Mucosa of descending colon (tissue), 3 donors: Measurements from ENCODE around the gene GNPDA1. TPM values are rescaled to one million over a fixed set of nuclear protein-coding genes. Genes with fewer than 3 reads are reported as not detected.

ENCODE experiments used
- ATAC-seq: fragments of 200-7000 bp; cut with Tn5 transposase; one replicate; pipeline ENCODE4 v1.9.1; 2020; ENCODE audit warnings: mild to moderate bottlenecking, moderate library complexity
- DNase-seq, 3 donors: peaks; one replicate each; pipeline ENCODE4 v3.0.0-alpha.2; 2020
- H3K36me3 ChIP-seq: fragments of 200-600 bp; one replicate; pipeline ENCODE4 v1.8.0; 2021; ENCODE audit warnings: low read depth, mild to moderate bottlenecking
- H3K4me1 ChIP-seq: fragments of 200-600 bp; one replicate; pipeline ENCODE4 v1.8.0; 2021; ENCODE audit warnings: low read depth, mild to moderate bottlenecking
- H3K4me3 ChIP-seq: fragments of 200-600 bp; one replicate; pipeline ENCODE4 v1.8.0; 2021; ENCODE audit warnings: mild to moderate bottlenecking
- H3K9me3 ChIP-seq: fragments of 200-600 bp; one replicate; pipeline ENCODE4 v1.8.0; 2021; ENCODE audit warnings: mild to moderate bottlenecking
- intact Hi-C, 2 donors: fragments of 100-400 bp; cut with DNase I in 1 of 2; cut with micrococcal nuclease in 1 of 2; formaldehyde crosslinking; loops; one replicate each; pipeline versions ENCODE4 v1.11.0 to v1.11.1; 2022; cut with DNase I, micrococcal nuclease
- total RNA-seq, 3 donors: library from RNA; stranded (reverse); fragmentation: NEBNext Ultra II Directional in 2 of 3; extraction: Animal tissue kit (Norgen Biotek cat#: 25700) in 2 of 3; gene quantifications; one replicate each; pipeline versions ENCODE4 v1.2.1 to v1.2.4, GENCODE V29; 2021 to 2023
- TF ChIP-seq, protein P1 (sequence below): fragments of 200-600 bp; IDR thresholded peaks from one replicate; pipeline ENCODE4 v1.8.0; 2022; ENCODE audit warnings: antibody characterized with exemption, mild to moderate bottlenecking
- donor health status: DM: no; HTN: no; CAD: no; lungs with moderate emphysema.
- donor health status: DM: no; HTN: no; CAD: no.
- donor health status: DM: no; HTN: yes; CAD: no.

Gene GNPDA1
- total RNA-seq, 3 donors from 2014 or later: 10.0 to 29.4 (median 25.3) TPM

DNA sequence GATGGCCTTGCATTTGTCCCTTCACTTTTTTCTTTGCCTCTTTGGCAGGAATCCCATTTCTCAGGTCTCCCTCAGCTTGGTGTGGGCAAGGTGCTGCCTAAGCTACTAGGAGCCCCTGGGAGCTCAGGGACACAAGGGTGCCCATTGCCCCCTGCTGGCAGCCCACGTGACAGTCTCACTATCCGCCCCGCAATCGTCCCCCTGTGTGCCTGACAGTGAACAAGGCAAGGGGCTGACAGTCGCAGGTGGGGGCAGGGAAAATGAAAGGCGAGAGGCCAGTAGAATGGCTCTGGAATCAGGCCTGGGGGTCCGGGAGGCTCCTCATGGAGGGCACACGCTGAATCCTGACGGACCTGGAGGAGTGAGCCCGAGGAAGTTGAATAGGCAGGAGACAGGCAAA is 52.8 kb downstream of the GNPDA1 start:
- peak in 1 of 3 donors; percentile 42 for DNase-seq
- TF ChIP-seq, protein P1, sequence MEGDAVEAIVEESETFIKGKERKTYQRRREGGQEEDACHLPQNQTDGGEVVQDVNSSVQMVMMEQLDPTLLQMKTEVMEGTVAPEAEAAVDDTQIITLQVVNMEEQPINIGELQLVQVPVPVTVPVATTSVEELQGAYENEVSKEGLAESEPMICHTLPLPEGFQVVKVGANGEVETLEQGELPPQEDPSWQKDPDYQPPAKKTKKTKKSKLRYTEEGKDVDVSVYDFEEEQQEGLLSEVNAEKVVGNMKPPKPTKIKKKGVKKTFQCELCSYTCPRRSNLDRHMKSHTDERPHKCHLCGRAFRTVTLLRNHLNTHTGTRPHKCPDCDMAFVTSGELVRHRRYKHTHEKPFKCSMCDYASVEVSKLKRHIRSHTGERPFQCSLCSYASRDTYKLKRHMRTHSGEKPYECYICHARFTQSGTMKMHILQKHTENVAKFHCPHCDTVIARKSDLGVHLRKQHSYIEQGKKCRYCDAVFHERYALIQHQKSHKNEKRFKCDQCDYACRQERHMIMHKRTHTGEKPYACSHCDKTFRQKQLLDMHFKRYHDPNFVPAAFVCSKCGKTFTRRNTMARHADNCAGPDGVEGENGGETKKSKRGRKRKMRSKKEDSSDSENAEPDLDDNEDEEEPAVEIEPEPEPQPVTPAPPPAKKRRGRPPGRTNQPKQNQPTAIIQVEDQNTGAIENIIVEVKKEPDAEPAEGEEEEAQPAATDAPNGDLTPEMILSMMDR: no peak

DNA sequence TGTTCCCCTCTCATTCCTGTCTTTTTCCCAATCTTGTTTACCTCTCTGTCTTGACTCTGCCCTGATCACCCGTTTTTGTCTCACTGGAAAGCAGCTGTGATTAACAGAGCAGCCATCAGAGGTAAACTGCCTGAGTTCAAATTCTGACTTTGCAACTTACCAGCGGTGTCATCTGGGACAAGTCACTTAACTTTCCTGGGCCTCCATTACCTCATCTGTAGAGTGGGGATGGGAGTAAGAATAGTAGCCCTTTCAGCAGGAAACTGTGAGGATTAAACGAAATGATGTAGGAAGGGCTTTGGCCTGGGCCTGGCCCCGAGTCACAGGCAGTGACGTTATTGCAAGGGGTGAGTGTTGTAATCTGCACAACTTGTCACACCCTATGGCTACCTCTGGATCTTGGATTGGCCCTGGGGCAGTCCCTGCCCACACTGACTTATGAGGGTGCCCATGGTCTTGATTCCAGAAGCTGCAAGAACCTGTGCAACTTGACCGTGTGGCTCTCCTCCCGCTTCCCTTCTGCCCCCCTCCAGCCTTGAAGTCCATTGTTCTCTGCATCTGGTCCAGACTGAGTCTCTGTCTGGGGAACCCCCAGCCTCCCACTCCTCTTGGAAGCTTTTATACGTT is 54.2 kb downstream of the GNPDA1 start:
- peaks cover 10% of the 10 kb centered on the region for H3K4me1 ChIP-seq

More for the DNA sequence above, 52.8 kb downstream of the GNPDA1 start:
- ATAC-seq: peak; percentile 25
- H3K4me1 ChIP-seq: peaks cover 10% of the 10 kb centered on the region
- no peak overlapping the region for H3K4me3 ChIP-seq
- no peaks in the 10 kb centered on the region for H3K36me3 ChIP-seq
- intact Hi-C loops: no loop called here
- H3K9me3 ChIP-seq: no peaks in the 10 kb centered on the region

DNA sequence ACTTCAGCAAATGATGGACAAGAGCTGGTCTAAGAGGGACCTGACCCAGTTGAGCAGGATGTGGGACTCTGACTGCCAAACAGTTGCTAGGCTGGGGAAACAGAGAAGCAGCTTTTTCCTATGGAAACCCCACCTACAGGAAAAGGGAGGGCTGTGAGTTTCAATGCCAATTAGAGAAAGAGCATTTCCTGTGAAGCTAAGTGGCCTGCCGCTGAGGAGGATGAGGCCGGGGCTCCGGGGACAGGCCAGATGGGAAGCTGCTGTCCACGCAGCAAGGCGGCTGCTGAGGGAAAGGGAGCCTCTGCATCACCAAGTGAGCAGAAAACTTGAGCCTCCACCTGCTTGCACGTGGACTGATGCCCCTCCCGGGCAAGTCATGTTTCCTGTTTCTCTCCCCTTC is 54.7 kb downstream of the GNPDA1 start, which contains the start of gene PCDH12:
Gene PCDH12 (minus strand): TSS at position 90 of the 400 bp plus-strand sequence. CDS start 351 bp downstream, outside the sequence.
- peaks cover 10% of the 10 kb centered on the region for H3K4me1 ChIP-seq
- H3K9me3 ChIP-seq: no peaks in the 10 kb centered on the region
- DNase-seq (no peak), ATAC-seq (no peak)
- intact Hi-C loops: loop anchor here (5.0 kb wide), 2 partner anchors 261 to 266 kb away; no protein-coding TSS in a partner anchor
- H3K36me3 ChIP-seq: no peaks in the 10 kb centered on the region
- H3K4me3 ChIP-seq: no peak within 1 kb of the TSS
- TF ChIP-seq, protein P1: no peak

More for the DNA sequence above, 54.2 kb downstream of the GNPDA1 start:
- TF ChIP-seq, protein P1: no peak
- Histone ChIP-seq H3K9me3 (no peaks in the 10 kb centered on the region), H3K4me3 (no peak overlapping the region), H3K36me3 (no peaks in the 10 kb centered on the region)
- no peak for DNase-seq
- intact Hi-C loops: loop anchor here (5.0 kb wide), 2 partner anchors 261 to 266 kb away; no protein-coding TSS in a partner anchor
- peak; percentile 44 for ATAC-seq

DNA sequence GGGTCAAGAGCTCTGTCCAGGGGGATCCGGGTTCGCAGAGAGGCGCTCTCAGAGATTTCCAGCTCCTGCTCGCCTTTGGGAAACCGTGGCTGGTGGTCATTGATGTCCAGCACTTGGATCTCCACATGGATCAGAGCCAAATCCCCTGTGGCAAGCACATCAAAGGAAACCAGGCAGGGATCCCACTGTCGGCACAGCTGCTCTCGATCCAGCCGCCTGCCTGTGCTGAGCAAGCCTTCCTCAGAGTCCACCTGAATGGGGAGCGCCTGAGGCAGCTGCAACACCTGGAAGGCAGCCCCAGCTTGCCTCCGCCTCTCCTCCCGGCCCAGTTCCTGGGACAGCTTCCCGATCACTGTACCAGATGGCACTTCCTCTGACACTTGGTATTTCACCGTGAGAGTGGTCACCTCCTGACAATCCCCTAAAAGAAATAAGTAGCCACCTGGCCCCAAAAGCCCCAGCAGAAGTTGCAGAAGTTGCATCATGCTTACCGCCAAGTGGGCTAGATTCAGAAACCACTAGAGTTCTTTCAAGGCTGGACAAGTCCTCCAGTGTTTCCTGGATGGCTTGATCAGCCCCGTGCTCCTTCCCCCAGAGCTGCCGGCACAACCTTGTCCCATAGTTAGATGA is 55.3 kb downstream of the GNPDA1 start:
- H3K9me3 ChIP-seq: no peaks in the 10 kb centered on the region
- no peak overlapping the region for H3K4me3 ChIP-seq
- ATAC-seq: no peak
- peaks cover 10% of the 10 kb centered on the region for H3K4me1 ChIP-seq
- intact Hi-C loops: loop anchor here (5.0 kb wide), 2 partner anchors 260 to 265 kb away; no protein-coding TSS in a partner anchor
- TF ChIP-seq, protein P1: no peak
- H3K36me3 ChIP-seq: no peaks in the 10 kb centered on the region
- DNase-seq: no peak

DNA sequence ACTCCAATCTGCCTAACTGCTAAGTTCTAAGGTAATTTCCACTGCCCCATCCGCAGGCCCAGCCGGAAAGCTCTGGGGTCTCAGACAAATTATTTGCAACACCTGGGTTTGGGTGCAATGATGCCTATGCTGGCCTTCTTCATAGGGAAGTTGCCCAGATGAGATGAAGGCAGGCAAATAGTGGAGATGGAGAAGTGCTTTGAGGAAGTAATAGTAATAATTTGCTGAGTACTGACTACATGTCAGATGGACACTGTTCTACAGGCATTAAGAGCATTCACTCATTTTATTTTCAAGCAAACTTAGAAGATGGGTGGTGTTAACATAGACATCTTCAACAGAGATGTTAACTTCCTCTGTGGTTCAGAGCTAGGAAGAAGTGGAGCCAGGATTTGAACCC is 58.6 kb downstream of the GNPDA1 start:
- ATAC-seq (no peak), DNase-seq (no peak)
- H3K9me3 ChIP-seq: no peaks in the 10 kb centered on the region
- no peaks in the 10 kb centered on the region for H3K36me3 ChIP-seq
- TF ChIP-seq, protein P1: no peak
- H3K4me3 ChIP-seq: no peak overlapping the region
- no peaks in the 10 kb centered on the region for H3K4me1 ChIP-seq
- intact Hi-C loops: no loop called here
